PC-3 (cell line): ENCODE results near the gene DCAF7. TPM values are rescaled to one million over a fixed set of nuclear protein-coding genes. Genes with fewer than 3 reads are reported as not detected.

Experiments used
- ATAC-seq: fragments of 200-7000 bp; cut with Tn5 transposase; 2 replicates; pipeline ENCODE4 v1.9.1; 2020; ENCODE audit warnings: mild to moderate bottlenecking, moderate library complexity
- BruUV-seq: library from RNA; stranded (reverse); fragments of 400-500 nt; replicated peaks from 2 replicates; lab custom pipeline; 2021; lab: Mats Ljungman, UMichigan
- CTCF ChIA-PET: fragments of 300-600 bp; sonication (Branson Sonifier 250); formaldehyde crosslinking; loops from one replicate; lab custom pipeline; 2022; ENCODE audit warnings: antibody characterized with exemption; lab: Charles Lee
- POLR2A ChIA-PET: fragments of 300-600 bp; sonication (Branson Sonifier 250); formaldehyde crosslinking; loops from one replicate; lab custom pipeline; 2022; ENCODE audit warnings: antibody characterized with exemption; ENCODE audit not compliant: unreplicated experiment; lab: Charles Lee
- DNase-seq: peaks from one replicate; pipeline ENCODE4 v3.0.0-alpha.2; 2015
- H2AFZ ChIP-seq: fragments of 300-600 bp; sonication (generic); 2 replicates; pipeline ENCODE4 v1.6.0; 2016; ENCODE audit warnings: antibody characterized with exemption, low read length
- H3F3A ChIP-seq: fragments of 300-600 bp; sonication (generic); one replicate; pipeline ENCODE4 v1.6.0; 2017; ENCODE audit warnings: antibody characterized with exemption, low read length, control low read depth, mild to moderate bottlenecking; ENCODE audit not compliant: unreplicated experiment
- H3K27ac ChIP-seq: fragments of 300-600 bp; sonication (generic); 2 replicates; pipeline ENCODE4 v1.5.1; 2016; ENCODE audit warnings: mild to moderate bottlenecking, low read length
- H3K27me3 ChIP-seq: fragments of 300-600 bp; sonication (generic); 2 replicates; pipeline ENCODE4 v1.6.1; 2016; ENCODE audit warnings: low read length, mixed read lengths
- H3K36me3 ChIP-seq: fragments of 300-600 bp; sonication (generic); 2 replicates; pipeline ENCODE4 v1.6.1; 2016; ENCODE audit warnings: low read depth, mixed run types, low read length, mixed read lengths
- H3K4me1 ChIP-seq: fragments of 300-600 bp; sonication (generic); 2 replicates; pipeline ENCODE4 v1.5.1; 2016; ENCODE audit warnings: low read length; ENCODE audit not compliant: insufficient read depth
- H3K4me2 ChIP-seq: fragments of 300-600 bp; sonication (generic); 2 replicates; pipeline ENCODE4 v1.6.0; 2016; ENCODE audit warnings: low read length
- H3K4me3 ChIP-seq: fragments of 300-600 bp; sonication (generic); 2 replicates; pipeline ENCODE4 v1.5.1; 2016; ENCODE audit warnings: mild to moderate bottlenecking, low read length, mixed read lengths
- H3K79me2 ChIP-seq: fragments of 300-600 bp; sonication (generic); 2 replicates; pipeline ENCODE4 v1.6.1; 2017; ENCODE audit warnings: low read length, mixed read lengths
- H3K9ac ChIP-seq: fragments of 300-600 bp; sonication (generic); 2 replicates; pipeline ENCODE4 v1.6.0; 2016; ENCODE audit warnings: mild to moderate bottlenecking, low read length
- H3K9me2 ChIP-seq: fragments of 300-600 bp; sonication (generic); replicated peaks from 2 replicates; pipeline ENCODE4 v1.6.1; 2016; ENCODE audit warnings: mixed run types, low read length, mixed read lengths
- H3K9me3 ChIP-seq: fragments of 300-600 bp; sonication (generic); 2 replicates; pipeline ENCODE4 v1.6.1; 2016; ENCODE audit warnings: low read length, mixed read lengths
- H4K20me1 ChIP-seq: fragments of 300-600 bp; sonication (generic); 2 replicates; pipeline ENCODE4 v1.6.1; 2016; ENCODE audit warnings: low read length, mixed read lengths
- EZH2 ChIP-seq: fragments of 300-600 bp; sonication (generic); IDR thresholded peaks from one replicate; pipeline ENCODE4 v1.6.1; 2017; ENCODE audit warnings: antibody characterized with exemption, mild to moderate bottlenecking, low read length; ENCODE audit not compliant: unreplicated experiment
- EZH2phosphoT487 ChIP-seq: fragments of 300-600 bp; sonication (generic); IDR thresholded peaks from 2 replicates; pipeline ENCODE4 v1.6.1; 2018; ENCODE audit warnings: mild to moderate bottlenecking, antibody characterized with exemption, low read length, borderline replicate concordance
- intact Hi-C: fragments of 100-400 bp; cut with micrococcal nuclease; formaldehyde crosslinking; loops from 2 replicates; pipeline ENCODE4 v1.9.0; 2023
- total RNA-seq: library from RNA; depleted of rRNA; stranded (reverse); fragments of >200 nt; gene quantifications from 2 replicates; pipeline ENCODE4 v1.2.3, GENCODE V29; 2014
- TF ChIP-seq, protein P1 (sequence below): fragments of 300-600 bp; sonication (generic); conservative IDR thresholded peaks from 2 replicates; pipeline ENCODE4 v1.5.1; 2017; ENCODE audit warnings: antibody characterized with exemption, low read depth, mild to moderate bottlenecking, low read length

Gene DCAF7
- total RNA-seq, 1 experiment from 2014 or later: 46.5 TPM

DNA sequence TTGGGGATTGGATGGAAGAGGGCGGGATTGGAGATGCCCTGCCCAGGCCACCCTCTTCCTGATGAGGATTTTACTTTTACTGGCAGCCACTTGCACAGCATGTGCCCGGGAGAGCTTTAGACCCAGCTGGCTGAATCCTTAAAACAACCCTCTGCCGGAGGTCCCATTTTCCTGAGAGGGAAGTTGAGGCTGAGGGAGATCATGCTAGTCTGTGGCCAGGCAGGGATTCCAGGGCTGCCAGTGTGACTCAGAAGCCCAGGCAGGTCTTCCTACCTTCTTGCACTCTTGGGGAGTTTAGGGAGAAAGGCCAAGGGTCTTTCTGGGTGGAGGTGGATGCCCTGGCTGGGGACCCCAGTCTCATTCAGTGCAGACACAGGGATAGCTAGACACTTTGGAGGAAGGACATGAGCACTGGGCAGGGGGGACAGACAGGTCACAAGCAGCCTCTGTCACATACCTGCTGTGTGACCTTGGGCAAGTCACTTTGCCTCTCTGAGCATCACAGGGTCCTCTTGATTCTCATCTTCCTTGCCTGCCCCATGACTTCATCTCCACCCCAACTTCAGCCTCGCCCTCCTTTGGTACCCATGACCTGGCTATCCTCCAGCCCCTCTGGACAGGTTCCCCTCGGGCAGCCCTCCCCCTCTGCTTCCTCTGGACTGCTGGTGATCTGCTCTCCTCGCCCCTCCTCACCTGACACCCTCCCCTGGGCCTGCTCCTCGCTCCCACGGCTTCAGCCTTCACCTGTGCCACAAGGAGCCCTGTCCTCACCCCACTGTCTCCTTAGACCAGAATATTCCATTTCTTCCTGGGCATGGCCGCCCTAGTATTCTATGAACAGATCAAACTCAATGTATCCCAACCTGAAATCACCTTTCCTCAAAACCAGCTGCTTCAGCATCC lies 11.3 kb upstream of the DCAF7 start:
- BruUV-seq: no TSS peak
- Histone ChIP-seq H3K4me1 (no peaks in the 10 kb centered on the region), H3K9me3 (no peaks in the 10 kb centered on the region), H3K27me3 (no peaks in the 10 kb centered on the region; the same call in 1 of the 2 replicates), H2AFZ (no peak overlapping the region), H3K4me2 (peak overlapping the region; percentile 38; the same call in 1 of the 2 replicates), H3K4me3 (peak overlapping the region; percentile 19; the same call in 1 of the 2 replicates), H3F3A (no peaks in the 10 kb centered on the region), H3K9ac (no peak overlapping the region), H3K27ac (no peak overlapping the region), H3K36me3 (no peaks in the 10 kb centered on the region), H3K9me2 (no peaks in the 10 kb centered on the region), H4K20me1 (no peaks in the 10 kb centered on the region), H3K79me2 (no peaks in the 10 kb centered on the region)
- intact Hi-C loops: no loop called here
- ATAC-seq: no peak
- CTCF ChIA-PET: no interaction called here
- POLR2A ChIA-PET: no interaction called here
- DNase-seq: no peak
- TF ChIP-seq EZH2 (no peak), EZH2phosphoT487 (no peak)
- TF ChIP-seq, protein P1, sequence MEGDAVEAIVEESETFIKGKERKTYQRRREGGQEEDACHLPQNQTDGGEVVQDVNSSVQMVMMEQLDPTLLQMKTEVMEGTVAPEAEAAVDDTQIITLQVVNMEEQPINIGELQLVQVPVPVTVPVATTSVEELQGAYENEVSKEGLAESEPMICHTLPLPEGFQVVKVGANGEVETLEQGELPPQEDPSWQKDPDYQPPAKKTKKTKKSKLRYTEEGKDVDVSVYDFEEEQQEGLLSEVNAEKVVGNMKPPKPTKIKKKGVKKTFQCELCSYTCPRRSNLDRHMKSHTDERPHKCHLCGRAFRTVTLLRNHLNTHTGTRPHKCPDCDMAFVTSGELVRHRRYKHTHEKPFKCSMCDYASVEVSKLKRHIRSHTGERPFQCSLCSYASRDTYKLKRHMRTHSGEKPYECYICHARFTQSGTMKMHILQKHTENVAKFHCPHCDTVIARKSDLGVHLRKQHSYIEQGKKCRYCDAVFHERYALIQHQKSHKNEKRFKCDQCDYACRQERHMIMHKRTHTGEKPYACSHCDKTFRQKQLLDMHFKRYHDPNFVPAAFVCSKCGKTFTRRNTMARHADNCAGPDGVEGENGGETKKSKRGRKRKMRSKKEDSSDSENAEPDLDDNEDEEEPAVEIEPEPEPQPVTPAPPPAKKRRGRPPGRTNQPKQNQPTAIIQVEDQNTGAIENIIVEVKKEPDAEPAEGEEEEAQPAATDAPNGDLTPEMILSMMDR: no peak

DNA sequence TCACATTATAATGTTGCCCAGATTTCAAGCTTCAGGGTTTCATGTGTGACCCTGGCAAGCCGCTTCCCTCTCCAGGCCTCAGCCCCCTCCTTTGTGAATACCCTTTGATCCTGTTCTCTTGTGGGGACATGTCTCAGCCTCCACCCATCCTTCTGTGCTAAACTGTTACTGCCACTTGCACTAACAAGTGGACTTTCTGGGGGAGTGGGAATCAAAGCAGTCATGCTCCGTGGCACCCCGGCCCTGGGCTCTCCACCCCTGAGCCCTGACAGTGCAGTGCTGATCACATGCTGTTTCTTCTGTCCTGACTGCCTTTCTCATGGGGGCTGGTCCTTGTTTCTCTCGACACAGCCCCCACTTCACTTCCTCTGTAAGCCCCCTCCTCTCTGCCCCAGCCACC lies 9.7 kb upstream of the DCAF7 start:
- DNase-seq (no peak), ATAC-seq (no peak)
- Histone ChIP-seq H3K27ac (no peak overlapping the region), H3K9me2 (no peaks in the 10 kb centered on the region), H3K36me3 (no peaks in the 10 kb centered on the region), H3K9me3 (no peaks in the 10 kb centered on the region), H4K20me1 (no peaks in the 10 kb centered on the region), H3F3A (no peaks in the 10 kb centered on the region), H3K4me3 (no peak overlapping the region), H3K4me1 (no peaks in the 10 kb centered on the region), H3K4me2 (no peak overlapping the region), H3K27me3 (no peaks in the 10 kb centered on the region; the same call in 1 of the 2 replicates), H3K79me2 (no peaks in the 10 kb centered on the region), H2AFZ (no peak overlapping the region), H3K9ac (no peak overlapping the region)
- TF ChIP-seq, protein P1: no peak
- CTCF ChIA-PET: no interaction called here
- intact Hi-C loops: no loop called here
- POLR2A ChIA-PET: no interaction called here
- BruUV-seq: no TSS peak

DNA sequence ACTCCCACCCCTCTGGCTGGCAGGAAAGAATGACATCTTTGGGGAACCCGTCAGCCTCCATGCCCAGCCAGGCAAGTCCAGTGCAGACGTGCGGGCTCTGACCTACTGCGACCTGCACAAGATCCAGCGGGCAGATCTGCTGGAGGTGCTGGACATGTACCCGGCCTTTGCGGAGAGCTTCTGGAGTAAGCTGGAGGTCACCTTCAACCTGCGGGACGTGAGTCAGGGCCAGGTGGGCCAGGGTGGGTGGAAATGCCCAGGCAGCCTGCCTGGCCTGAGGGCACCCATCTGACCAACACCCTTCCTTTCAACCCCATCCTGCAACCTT lies 8.1 kb upstream of the DCAF7 start:
- no peaks in the 10 kb centered on the region for H3K9me2 ChIP-seq
- BruUV-seq: no TSS peak
- no peak overlapping the region for H3K9ac ChIP-seq
- CTCF ChIA-PET: no interaction called here
- TF ChIP-seq EZH2 (no peak), EZH2phosphoT487 (no peak)
- TF ChIP-seq, protein P1: no peak
- DNase-seq (no peak), ATAC-seq (no peak)
- H3K36me3 ChIP-seq: no peaks in the 10 kb centered on the region
- H3K4me3 ChIP-seq: no peak overlapping the region
- POLR2A ChIA-PET: no interaction called here
- intact Hi-C loops: no loop called here
- no peak overlapping the region for H3K27ac ChIP-seq
- no peaks in the 10 kb centered on the region for H3F3A ChIP-seq
- H2AFZ ChIP-seq: no peak overlapping the region
- no peaks in the 10 kb centered on the region for H3K9me3 ChIP-seq
- no peaks in the 10 kb centered on the region for H4K20me1 ChIP-seq
- H3K4me1 ChIP-seq: no peaks in the 10 kb centered on the region
- H3K79me2 ChIP-seq: no peaks in the 10 kb centered on the region
- H3K4me2 ChIP-seq: no peak overlapping the region
- H3K27me3 ChIP-seq: no peaks in the 10 kb centered on the region; the same call in 1 of the 2 replicates
